Gastrocnemius medialis (tissue), 4 donors: ENCODE measurements around the gene PRR5.

Experiments used
- POLR2A ChIP-seq, 2 donors: fragments of 450-650 bp; IDR thresholded peaks; one replicate each; pipeline ENCODE4 v1.6.1; 2017; ENCODE audit warnings: antibody characterized with exemption in 2 of 2, mild to moderate bottlenecking in 2 of 2, moderate library complexity in 2 of 2
- TF ChIP-seq, protein P1 (sequence below), 5 experiments: fragments of 450-650 bp in 3 of 5; fragments of 200-600 bp in 2 of 5; sonication (generic) in 2 of 5; IDR thresholded peaks in 4 of 5; conservative IDR thresholded peaks in 1 of 5; 1 replicate in 4 of 5; 2 replicates in 1 of 5; pipeline ENCODE4 v1.5.1; 2016 to 2019; ENCODE audit warnings: antibody characterized with exemption in 5 of 5, mild to moderate bottlenecking in 3 of 5, moderate library complexity in 3 of 5

DNA sequence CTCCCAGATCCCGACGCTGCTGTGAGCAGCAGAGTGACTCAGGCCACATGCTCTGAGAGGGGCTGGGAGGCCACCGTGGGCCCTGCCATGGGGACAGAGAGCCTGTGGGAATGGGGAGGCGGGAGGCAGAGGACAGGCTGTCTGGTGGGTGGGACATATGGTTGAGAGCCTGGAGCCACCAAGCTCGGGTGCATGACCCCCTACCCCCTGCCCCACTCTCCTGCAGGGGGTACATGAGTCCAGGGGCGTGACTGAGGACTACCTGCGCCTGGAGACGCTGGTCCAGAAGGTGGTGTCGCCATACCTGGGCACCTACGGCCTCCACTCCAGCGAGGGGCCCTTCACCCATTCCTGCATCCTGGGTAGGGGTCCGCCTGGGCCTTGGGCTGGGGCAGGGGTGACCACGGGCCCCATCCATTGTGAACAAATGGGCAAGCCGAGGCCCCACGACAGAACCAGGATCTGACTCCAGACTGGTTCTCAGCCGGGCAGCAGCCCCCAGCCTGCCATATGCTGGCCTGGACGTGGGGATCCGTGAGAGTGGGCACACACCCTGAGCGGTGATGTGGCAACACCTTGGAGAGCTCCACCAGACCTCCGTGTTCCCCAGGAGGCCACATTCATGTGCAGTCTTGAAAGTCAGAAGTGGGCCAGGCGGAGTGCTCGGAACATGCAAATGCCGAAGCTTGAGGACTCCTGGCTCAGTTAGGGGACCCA is 33.0 kb downstream of the PRR5 start:
- TF ChIP-seq, protein P1, sequence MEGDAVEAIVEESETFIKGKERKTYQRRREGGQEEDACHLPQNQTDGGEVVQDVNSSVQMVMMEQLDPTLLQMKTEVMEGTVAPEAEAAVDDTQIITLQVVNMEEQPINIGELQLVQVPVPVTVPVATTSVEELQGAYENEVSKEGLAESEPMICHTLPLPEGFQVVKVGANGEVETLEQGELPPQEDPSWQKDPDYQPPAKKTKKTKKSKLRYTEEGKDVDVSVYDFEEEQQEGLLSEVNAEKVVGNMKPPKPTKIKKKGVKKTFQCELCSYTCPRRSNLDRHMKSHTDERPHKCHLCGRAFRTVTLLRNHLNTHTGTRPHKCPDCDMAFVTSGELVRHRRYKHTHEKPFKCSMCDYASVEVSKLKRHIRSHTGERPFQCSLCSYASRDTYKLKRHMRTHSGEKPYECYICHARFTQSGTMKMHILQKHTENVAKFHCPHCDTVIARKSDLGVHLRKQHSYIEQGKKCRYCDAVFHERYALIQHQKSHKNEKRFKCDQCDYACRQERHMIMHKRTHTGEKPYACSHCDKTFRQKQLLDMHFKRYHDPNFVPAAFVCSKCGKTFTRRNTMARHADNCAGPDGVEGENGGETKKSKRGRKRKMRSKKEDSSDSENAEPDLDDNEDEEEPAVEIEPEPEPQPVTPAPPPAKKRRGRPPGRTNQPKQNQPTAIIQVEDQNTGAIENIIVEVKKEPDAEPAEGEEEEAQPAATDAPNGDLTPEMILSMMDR (IDR thresholded peaks at IDR 0.05 in 4 of 5, conservative IDR thresholded peaks at IDR 0.05 in 1 of 5), result no peak
- no peak for TF ChIP-seq POLR2A (IDR thresholded peaks at IDR 0.05)
